Astrocyte of the spinal cord (primary cell): Measurements from ENCODE around the gene DYNLT4.

ENCODE experiments used
- DNase-seq: peaks from one replicate; pipeline ENCODE4 v3.0.0; 2011; ENCODE audit warnings: low read depth, low spot score
- H3K4me3 ChIP-seq: 2 replicates; pipeline ENCODE4 v1.5.1; 2011; ENCODE audit warnings: low read depth, mild to moderate bottlenecking, low read length, moderate library complexity
- in situ Hi-C: cut with HindIII; loops from 2 replicates; pipeline ENCODE4 v1.10.0; 2017; ENCODE audit warnings: low sequenced_read_pairs
- TF ChIP-seq, protein P1 (sequence below): IDR thresholded peaks from 2 replicates; pipeline ENCODE4 v1.5.1; 2012; ENCODE audit warnings: low read depth, mild to moderate bottlenecking, low read length, inconsistent platforms

The DYNLT4 gene

DNA sequence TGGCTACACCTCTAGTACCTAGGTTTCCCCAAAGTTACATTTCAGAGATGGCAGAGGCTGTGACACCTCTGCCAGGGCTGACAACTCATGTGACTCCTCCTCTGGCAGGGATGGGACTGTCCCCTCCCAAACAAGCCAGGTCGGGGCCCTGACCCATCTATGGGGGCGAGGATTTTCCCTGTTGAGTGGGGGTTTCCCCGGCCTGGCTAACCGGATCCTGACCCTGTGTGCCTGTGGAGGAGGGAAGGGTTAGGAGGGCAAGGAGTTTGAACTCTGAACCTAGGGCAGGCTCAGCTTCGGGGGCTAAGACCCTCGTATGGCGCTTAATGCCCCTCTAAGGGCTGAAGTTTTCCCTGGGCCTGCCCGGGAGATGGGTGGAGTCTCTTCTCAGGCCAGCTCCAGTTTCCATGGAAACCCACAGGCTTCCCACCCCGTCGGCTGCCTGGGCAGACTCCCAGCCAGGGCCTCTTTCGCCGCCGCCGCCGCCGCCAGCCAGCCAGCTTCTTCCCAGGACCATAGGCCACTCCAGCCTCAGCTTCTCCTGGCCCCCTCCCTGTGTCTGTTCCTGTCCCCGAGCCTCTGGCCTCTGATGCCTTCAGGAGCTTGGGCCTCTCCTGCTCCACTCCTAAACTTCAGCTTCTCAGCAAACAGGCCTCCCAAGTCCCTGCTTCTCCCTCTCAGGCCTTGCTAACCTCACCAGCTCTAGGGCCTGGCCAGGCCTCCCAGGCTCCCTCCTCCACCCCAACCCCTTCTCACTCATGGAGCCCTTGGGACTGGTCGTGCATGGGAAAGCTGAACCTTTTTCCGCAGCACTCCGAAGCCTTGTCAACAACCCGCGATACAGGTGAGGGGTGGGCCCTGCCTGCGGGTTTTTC lies 1.1 kb upstream of the DYNLT4 start, which contains the start of gene BTBD19:
Gene BTBD19 (plus strand): TSS at position 461 of the 875 bp plus-strand sequence. CDS start 298 bp downstream, at position 759.
- peak; percentile 96 for DNase-seq
- H3K4me3 ChIP-seq, result peak within 1 kb of the TSS; percentile 47
- TF ChIP-seq, protein P1, sequence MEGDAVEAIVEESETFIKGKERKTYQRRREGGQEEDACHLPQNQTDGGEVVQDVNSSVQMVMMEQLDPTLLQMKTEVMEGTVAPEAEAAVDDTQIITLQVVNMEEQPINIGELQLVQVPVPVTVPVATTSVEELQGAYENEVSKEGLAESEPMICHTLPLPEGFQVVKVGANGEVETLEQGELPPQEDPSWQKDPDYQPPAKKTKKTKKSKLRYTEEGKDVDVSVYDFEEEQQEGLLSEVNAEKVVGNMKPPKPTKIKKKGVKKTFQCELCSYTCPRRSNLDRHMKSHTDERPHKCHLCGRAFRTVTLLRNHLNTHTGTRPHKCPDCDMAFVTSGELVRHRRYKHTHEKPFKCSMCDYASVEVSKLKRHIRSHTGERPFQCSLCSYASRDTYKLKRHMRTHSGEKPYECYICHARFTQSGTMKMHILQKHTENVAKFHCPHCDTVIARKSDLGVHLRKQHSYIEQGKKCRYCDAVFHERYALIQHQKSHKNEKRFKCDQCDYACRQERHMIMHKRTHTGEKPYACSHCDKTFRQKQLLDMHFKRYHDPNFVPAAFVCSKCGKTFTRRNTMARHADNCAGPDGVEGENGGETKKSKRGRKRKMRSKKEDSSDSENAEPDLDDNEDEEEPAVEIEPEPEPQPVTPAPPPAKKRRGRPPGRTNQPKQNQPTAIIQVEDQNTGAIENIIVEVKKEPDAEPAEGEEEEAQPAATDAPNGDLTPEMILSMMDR, result no peak
- in situ Hi-C loops, result no loop called here

DNA sequence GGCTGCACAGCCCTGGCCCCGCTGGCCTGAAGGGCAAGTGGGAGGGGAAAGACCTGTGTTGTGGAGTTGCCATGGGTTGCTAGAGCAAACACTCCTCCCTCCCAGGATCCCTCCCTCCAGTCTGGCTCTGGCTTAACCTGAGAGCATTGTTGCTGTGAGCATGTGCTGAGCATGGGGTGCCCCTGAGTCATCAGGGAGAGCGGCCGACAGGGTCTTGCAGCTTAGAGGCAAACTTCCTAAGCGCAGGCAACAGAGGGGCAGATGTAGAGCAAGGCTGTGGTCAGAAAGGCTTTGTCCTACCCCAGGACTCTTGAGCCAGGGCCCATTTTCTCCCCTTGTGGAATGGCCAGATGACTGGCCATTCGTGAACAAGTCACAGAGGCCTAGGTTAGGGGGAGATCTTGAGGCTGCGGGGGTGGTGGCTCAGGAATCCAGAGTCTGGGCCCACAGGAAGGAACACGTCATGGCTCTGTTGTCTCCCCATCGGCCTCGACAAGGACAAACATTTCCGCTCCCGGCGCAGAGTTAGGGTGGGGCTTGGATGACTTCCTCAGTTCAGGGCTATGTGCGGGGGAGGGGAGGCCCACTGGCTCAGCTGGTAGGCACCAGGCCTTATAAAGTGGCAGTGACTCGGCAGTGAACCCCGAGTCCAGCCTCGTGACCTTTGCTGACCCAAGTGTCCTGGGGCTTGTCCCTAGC lies 362 bp upstream of the DYNLT4 start:
- TF ChIP-seq, protein P1, result no peak
- in situ Hi-C loops, result no loop called here
- H3K4me3 ChIP-seq, result peak overlapping the region; percentile 47
- peak; percentile 100 for DNase-seq

DNA sequence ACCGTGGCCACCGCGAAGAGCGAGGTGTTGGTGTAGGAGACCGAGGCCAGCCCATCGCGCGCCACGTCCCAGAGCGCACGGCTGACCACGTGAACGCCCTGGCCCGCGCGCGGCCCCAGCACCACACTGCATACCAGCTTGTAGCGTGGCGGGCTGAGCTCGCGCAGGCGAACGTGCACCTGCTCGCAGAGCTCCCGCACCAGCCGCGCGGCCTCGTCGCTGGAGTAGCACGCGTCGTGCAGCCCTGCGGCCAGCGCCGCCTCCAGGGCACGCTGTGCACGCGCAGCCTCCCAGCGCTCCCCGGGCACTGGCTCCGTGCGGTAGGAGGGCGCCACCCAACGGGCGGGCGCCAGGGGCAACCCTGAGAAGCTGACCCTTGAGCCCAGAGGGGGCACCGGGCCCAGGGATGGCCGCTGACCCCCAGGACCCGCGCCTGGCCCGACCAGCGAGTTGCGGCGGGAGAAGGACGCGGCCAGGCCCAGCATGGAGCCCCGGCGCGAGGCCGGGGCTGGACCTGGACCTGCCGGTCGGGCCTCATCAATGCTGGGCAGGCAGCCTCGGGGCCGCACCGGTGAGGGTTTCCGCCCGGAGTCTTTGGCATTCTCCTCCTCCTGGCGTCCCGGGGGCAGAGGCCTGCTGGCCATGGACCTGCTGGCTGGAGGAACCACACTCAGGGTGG lies 987 bp downstream of the DYNLT4 start:
- in situ Hi-C loops, result no loop called here
- H3K4me3 ChIP-seq, result no peak overlapping the region
- TF ChIP-seq, protein P1, result no peak
- no peak for DNase-seq

DNA sequence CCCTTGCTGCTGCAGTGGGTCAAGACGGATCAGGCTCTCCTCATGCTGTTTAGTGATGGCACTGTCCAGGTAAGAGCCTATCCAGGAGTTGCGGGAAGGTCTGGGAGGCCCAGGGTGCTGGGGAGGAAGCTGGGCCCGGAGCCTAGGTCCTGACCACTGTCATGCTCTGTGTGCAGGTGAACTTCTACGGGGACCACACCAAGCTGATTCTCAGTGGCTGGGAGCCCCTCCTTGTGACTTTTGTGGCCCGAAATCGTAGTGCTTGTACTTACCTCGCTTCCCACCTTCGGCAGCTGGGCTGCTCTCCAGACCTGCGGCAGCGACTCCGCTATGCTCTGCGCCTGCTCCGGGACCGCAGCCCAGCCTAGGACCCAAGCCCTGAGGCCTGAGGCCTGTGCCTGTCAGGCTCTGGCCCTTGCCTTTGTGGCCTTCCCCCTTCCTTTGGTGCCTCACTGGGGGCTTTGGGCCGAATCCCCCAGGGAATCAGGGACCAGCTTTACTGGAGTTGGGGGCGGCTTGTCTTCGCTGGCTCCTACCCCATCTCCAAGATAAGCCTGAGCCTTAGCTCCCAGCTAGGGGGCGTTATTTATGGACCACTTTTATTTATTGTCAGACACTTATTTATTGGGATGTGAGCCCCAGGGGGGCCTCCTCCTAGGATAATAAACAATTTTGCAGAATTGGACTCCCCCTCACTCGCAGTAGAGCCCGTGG lies 1.7 kb downstream of the DYNLT4 start:
- TF ChIP-seq, protein P1, result no peak
- in situ Hi-C loops, result no loop called here
- no peak for DNase-seq
- H3K4me3 ChIP-seq, result no peak overlapping the region

DNA sequence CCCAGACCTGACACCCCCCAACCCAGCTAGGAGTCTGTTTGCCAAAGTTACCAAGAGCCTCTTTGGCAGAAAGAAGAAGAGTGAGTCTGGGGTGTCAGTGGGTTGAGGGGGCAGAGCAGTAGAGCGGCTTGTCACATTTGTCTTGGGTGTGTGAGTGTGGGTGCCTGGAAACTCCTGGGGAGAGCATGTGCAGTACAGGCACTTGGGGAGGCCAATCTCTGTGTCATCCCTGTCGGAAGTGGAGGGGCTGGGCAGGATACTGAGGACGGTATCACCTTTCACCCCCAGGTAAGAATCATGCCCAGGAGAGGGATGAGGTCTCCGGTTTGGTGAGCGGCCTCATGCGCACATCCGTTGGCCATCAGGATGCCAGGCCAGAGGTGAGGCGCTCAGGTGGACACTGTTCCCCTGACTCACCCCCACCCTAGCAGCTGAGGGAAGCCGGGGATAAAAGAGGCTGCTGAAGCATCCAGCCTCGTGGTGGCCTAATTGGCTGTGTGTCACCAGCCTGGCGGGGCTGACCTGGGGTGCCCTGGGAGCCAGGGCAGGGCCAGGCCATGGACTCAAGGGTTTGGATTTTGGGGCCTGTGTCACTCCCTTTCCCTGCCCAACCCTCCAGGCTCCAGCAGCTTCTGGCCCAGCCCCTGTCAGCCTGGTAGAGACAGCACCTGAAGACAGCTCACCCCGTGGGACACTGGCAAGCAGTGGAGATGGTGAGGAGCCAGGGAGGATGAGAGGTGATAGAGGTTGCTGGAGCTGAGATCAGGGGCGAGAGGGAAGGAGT lies 3.6 kb downstream of the DYNLT4 start:
- in situ Hi-C loops, result no loop called here
- no peak overlapping the region for H3K4me3 ChIP-seq
- TF ChIP-seq, protein P1, result no peak
- DNase-seq, result no peak
